ENCODE measurements around the gene NT5C2.
"Not testable (repeated sequence)": the region's sequence is repeated elsewhere in the genome, so short reads cannot be mapped to it uniquely, and the experiment has no call there.

The NT5C2 gene

GRCh38 chr10:103171278-103171677 lies 21.8 kb downstream of the NT5C2 start:
- Histone ChIP-seq H3K4me3 (ENCODE audit: low read depth in 1 of 5, low read length in 5 of 5) (no peak overlapping the region), H3K27me3 (ENCODE audit: control insufficient read depth in 5 of 5, insufficient read depth in 4 of 5, low read length in 5 of 5) (no peaks in the 10 kb centered on the region), H3K9me3 (ENCODE audit: control insufficient read depth in 5 of 5, low read length in 5 of 5) (no peaks in the 10 kb centered on the region), H3K27ac (ENCODE audit: low read depth, low read length) (no peak overlapping the region), H3K4me1 (ENCODE audit: control insufficient read depth in 5 of 5, insufficient read depth in 5 of 5, low read length in 5 of 5) (peaks cover 0 to 4% (median 0%) of the 10 kb centered on the region in 5 donors), H3K36me3 (ENCODE audit: control insufficient read depth in 5 of 5, insufficient read depth in 5 of 5, low read length in 5 of 5) (peaks cover 14 to 54% (median 39%) of the 10 kb centered on the region in 5 donors), H3K9ac (ENCODE audit: low read length in 5 of 5) (no peak overlapping the region)

DNA sequence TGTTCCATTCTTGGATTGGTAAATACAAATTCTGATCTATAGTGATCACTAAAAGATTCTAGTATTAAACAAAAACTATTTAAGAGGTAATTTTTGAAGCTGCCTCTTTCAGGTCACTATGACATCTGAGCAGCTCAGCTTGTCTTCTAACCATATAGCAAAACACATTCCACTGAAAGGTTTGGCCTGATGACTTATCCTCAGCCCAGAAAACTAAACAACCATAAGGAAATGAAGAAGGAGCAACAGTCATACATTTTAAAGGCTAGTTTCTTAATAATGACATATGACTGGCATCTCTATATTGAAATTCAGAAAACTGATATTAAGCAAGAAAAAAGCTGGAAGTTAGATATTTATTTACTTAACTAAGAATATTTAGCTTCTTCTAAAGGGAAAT lies 24.6 kb downstream of the NT5C2 start:
- Histone ChIP-seq H3K27me3 (ENCODE audit: control insufficient read depth in 5 of 5, insufficient read depth in 4 of 5, low read length in 5 of 5) (no peaks in the 10 kb centered on the region), H3K9me3 (ENCODE audit: control insufficient read depth in 5 of 5, low read length in 5 of 5) (no peaks in the 10 kb centered on the region), H3K4me1 (ENCODE audit: control insufficient read depth in 5 of 5, insufficient read depth in 5 of 5, low read length in 5 of 5) (no peaks in the 10 kb centered on the region), H3K27ac (ENCODE audit: low read depth, low read length) (no peak overlapping the region), H3K4me3 (ENCODE audit: low read depth in 1 of 5, low read length in 5 of 5) (no peak overlapping the region), H3K9ac (ENCODE audit: low read length in 5 of 5) (no peak overlapping the region), H3K36me3 (ENCODE audit: control insufficient read depth in 5 of 5, insufficient read depth in 5 of 5, low read length in 5 of 5) (peaks cover 13 to 39% (median 27%) of the 10 kb centered on the region in 5 donors)

DNA sequence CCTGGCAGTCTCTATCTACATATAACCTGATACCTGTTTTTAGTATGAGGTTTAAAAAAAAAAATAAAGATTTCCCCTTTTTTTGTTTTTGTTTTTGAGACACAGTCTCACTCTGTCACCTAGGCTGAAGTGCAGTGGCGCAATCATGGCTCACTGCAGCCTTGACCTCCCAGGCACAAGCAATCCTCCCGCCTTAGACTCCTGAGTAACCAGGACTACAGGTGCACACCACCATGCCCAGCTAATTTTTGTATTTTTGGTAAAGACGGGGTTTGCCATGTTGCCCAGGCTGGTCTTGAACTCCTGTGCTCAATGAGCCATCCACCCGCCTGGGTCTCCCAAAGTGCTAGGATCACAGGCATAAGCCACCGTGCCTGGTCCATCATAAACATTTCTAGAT lies 25.5 kb downstream of the NT5C2 start:
- not testable (repeated sequence) for H3K9ac ChIP-seq (ENCODE audit: low read length in 5 of 5); H3K4me3 ChIP-seq (ENCODE audit: low read depth in 1 of 5, low read length in 5 of 5); H3K27me3 ChIP-seq (ENCODE audit: control insufficient read depth in 5 of 5, insufficient read depth in 4 of 5, low read length in 5 of 5); H3K27ac ChIP-seq (ENCODE audit: low read depth, low read length); H3K9me3 ChIP-seq (ENCODE audit: control insufficient read depth in 5 of 5, low read length in 5 of 5); H3K4me1 ChIP-seq (ENCODE audit: control insufficient read depth in 5 of 5, insufficient read depth in 5 of 5, low read length in 5 of 5)
- peaks cover 5 to 35% (median 23%) of the 10 kb centered on the region in 5 donors for H3K36me3 ChIP-seq (ENCODE audit: control insufficient read depth in 5 of 5, insufficient read depth in 5 of 5, low read length in 5 of 5)

GRCh38 chr10:103166523-103166922 lies 26.5 kb downstream of the NT5C2 start:
- Histone ChIP-seq H3K9me3 (ENCODE audit: control insufficient read depth in 5 of 5, low read length in 5 of 5) (peaks cover 0 to 4% (median 0%) of the 10 kb centered on the region in 5 donors), H3K27ac (ENCODE audit: low read depth, low read length) (no peak overlapping the region), H3K4me1 (ENCODE audit: control insufficient read depth in 5 of 5, insufficient read depth in 5 of 5, low read length in 5 of 5) (no peaks in the 10 kb centered on the region), H3K4me3 (ENCODE audit: low read depth in 1 of 5, low read length in 5 of 5) (no peak overlapping the region), H3K27me3 (ENCODE audit: control insufficient read depth in 5 of 5, insufficient read depth in 4 of 5, low read length in 5 of 5) (no peaks in the 10 kb centered on the region), H3K36me3 (ENCODE audit: control insufficient read depth in 5 of 5, insufficient read depth in 5 of 5, low read length in 5 of 5) (peaks cover 5 to 34% (median 18%) of the 10 kb centered on the region in 5 donors), H3K9ac (ENCODE audit: low read length in 5 of 5) (no peak overlapping the region)

- not testable (repeated sequence) for H3K9me3 ChIP-seq (ENCODE audit: control insufficient read depth in 5 of 5, low read length in 5 of 5); H3K9ac ChIP-seq (ENCODE audit: low read length in 5 of 5); H3K27me3 ChIP-seq (ENCODE audit: control insufficient read depth in 5 of 5, insufficient read depth in 4 of 5, low read length in 5 of 5); H3K4me3 ChIP-seq (ENCODE audit: low read depth in 1 of 5, low read length in 5 of 5); H3K27ac ChIP-seq (ENCODE audit: low read depth, low read length); H3K4me1 ChIP-seq (ENCODE audit: control insufficient read depth in 5 of 5, insufficient read depth in 5 of 5, low read length in 5 of 5)
- peaks cover 3 to 30% (median 11%) of the 10 kb centered on the region in 5 donors for H3K36me3 ChIP-seq (ENCODE audit: control insufficient read depth in 5 of 5, insufficient read depth in 5 of 5, low read length in 5 of 5)
Observed at GRCh38 chr10:103163766-103164403, 29.2 kb downstream of the NT5C2 start.

- no peak overlapping the region for H3K4me3 ChIP-seq (ENCODE audit: low read depth in 1 of 5, low read length in 5 of 5)
- H3K36me3 ChIP-seq (ENCODE audit: control insufficient read depth in 5 of 5, insufficient read depth in 5 of 5, low read length in 5 of 5), result peaks cover 3 to 24% (median 8%) of the 10 kb centered on the region in 5 donors
- peaks cover 0 to 27% (median 25%) of the 10 kb centered on the region in 5 donors for H3K4me1 ChIP-seq (ENCODE audit: control insufficient read depth in 5 of 5, insufficient read depth in 5 of 5, low read length in 5 of 5)
- no peaks in the 10 kb centered on the region for H3K9me3 ChIP-seq (ENCODE audit: control insufficient read depth in 5 of 5, low read length in 5 of 5)
- no peak overlapping the region for H3K27ac ChIP-seq (ENCODE audit: low read depth, low read length)
- H3K27me3 ChIP-seq (ENCODE audit: control insufficient read depth in 5 of 5, insufficient read depth in 4 of 5, low read length in 5 of 5), result no peaks in the 10 kb centered on the region
- no peak overlapping the region for H3K9ac ChIP-seq (ENCODE audit: low read length in 5 of 5)
Observed at GRCh38 chr10:103157246-103157645, 35.8 kb downstream of the NT5C2 start.

DNA sequence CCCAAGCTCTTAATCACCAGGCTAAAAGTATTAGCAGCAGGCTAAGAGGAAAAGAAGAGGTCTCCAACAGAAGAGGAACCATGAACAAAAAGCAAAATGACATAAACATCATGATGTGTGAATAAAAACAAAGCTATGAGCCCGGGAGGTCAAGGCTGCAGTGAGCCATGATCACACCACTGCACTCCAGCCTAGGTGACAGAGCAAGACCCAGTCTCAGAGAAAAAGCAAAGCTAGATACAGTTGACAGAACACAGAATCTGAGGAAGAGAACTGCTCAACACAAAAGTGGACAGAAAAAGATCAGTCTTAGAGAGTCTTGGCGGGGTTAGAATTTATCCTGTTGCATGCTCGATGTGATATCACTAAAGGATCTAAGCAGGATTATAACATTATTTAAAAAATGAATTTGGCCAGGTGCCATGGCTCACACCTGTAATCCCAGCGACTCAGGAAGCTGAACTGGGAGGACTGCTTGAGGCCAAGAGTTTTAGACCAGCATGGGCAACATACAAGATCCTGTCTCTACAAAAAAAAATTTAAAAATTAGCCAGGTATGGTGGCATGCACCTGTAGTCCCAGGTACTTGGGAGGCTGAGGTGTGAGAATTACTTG lies 37.5 kb downstream of the NT5C2 start:
- Histone ChIP-seq H3K9me3 (ENCODE audit: control insufficient read depth in 5 of 5, low read length in 5 of 5) (no peaks in the 10 kb centered on the region), H3K27ac (ENCODE audit: low read depth, low read length) (no peak overlapping the region), H3K4me1 (ENCODE audit: control insufficient read depth in 5 of 5, insufficient read depth in 5 of 5, low read length in 5 of 5) (peaks cover 0 to 27% (median 25%) of the 10 kb centered on the region in 5 donors), H3K27me3 (ENCODE audit: control insufficient read depth in 5 of 5, insufficient read depth in 4 of 5, low read length in 5 of 5) (no peaks in the 10 kb centered on the region), H3K36me3 (ENCODE audit: control insufficient read depth in 5 of 5, insufficient read depth in 5 of 5, low read length in 5 of 5) (peaks cover 0 to 14% (median 5%) of the 10 kb centered on the region in 5 donors), H3K4me3 (ENCODE audit: low read depth in 1 of 5, low read length in 5 of 5) (no peak overlapping the region), H3K9ac (ENCODE audit: low read length in 5 of 5) (no peak overlapping the region)

DNA sequence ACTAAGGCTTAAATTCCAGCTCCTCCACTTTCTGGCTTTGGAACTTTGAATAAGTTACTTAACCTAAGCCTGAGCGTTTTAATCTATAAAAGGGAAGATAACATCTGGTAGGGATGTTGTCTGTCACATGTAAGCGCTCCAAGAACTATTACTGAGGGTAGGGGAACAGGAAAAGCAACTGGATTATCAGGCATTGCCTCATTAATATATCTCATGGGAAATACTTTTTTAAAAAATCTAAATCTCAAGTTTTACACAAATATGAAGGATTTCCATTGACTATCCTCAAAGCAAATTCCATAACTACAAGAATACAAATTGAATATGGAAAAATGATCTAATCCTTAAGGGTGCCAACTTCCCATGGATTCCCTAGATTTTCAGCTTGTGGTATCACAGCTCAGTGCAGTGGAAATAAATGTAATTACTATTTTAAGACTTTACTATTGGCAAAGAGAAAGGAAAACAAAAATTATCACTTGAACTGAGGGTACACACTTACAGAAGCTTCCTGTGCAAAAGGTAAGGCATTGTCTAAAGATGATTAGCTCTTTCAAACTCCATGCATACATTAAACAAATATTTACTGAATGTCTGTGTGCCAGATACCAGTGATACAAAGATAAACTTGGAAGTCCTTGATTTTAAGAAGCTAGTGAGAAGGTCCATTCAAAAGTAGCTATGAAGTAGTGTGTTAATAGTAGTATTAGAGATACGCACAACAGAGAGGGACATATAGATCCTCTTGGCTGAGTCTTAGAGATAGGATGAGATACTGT lies 38.4 kb downstream of the NT5C2 start:
- no peak overlapping the region for H3K9ac ChIP-seq (ENCODE audit: low read length in 5 of 5)
- H3K27ac ChIP-seq (ENCODE audit: low read depth, low read length), result peak overlapping the region; percentile 38
- H3K9me3 ChIP-seq (ENCODE audit: control insufficient read depth in 5 of 5, low read length in 5 of 5), result no peaks in the 10 kb centered on the region
- H3K36me3 ChIP-seq (ENCODE audit: control insufficient read depth in 5 of 5, insufficient read depth in 5 of 5, low read length in 5 of 5), result peaks cover 0 to 13% (median 5%) of the 10 kb centered on the region in 5 donors
- H3K4me1 ChIP-seq (ENCODE audit: control insufficient read depth in 5 of 5, insufficient read depth in 5 of 5, low read length in 5 of 5), result peaks cover 0 to 30% (median 25%) of the 10 kb centered on the region in 5 donors
- H3K27me3 ChIP-seq (ENCODE audit: control insufficient read depth in 5 of 5, insufficient read depth in 4 of 5, low read length in 5 of 5), result no peaks in the 10 kb centered on the region
- H3K4me3 ChIP-seq (ENCODE audit: low read depth in 1 of 5, low read length in 5 of 5), result no peak overlapping the region

DNA sequence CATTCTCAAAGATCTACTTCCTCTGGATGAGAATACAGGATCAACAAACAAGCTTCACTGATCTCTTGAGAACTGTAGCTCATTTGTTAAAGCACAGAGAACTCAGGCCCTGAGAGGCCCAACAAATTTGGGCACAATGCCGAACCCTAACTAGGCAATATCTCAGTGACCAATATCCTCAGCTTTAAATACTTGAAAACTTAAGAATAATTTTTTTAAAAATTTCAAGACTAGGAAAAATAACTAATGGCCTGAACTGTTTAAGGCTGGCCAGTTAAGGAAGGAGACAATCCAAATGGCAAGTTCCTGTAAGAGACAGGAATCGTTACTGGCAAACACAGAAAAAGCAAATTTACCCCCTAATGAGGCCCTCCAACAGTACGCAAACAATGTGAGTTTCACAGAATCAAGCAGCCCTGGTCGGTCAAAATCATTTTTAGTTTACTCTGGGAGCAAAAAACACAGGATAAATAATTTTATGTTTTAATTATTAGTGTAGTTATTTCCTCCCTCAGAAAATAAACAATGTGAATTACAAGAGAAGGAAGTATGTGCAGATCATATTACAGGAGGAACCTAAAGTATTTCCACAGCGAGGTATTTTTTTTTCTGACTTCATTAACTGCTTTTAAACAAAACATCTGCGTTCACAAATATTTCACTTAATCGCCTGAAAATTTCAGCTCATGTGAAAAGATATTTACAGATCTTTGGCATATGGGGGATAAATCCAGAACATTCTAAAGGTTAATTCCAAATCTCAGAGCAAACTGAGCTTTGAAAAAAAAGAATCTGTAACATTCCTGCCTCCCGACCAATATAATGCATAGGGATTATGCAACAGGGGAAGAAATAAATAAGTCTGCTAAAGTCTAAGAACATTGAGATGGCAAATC lies 39.5 kb downstream of the NT5C2 start:
- Histone ChIP-seq H3K9ac (ENCODE audit: low read length in 5 of 5) (peak overlapping the region; percentile 6 to 77 (median 64)), H3K36me3 (ENCODE audit: control insufficient read depth in 5 of 5, insufficient read depth in 5 of 5, low read length in 5 of 5) (peaks cover 0 to 10% (median 4%) of the 10 kb centered on the region in 5 donors), H3K27ac (ENCODE audit: low read depth, low read length) (peak overlapping the region; percentile 67), H3K4me3 (ENCODE audit: low read depth in 1 of 5, low read length in 5 of 5) (peak overlapping the region in 3 of 5 donors; percentile 12 to 33 (median 30)), H3K27me3 (ENCODE audit: control insufficient read depth in 5 of 5, insufficient read depth in 4 of 5, low read length in 5 of 5) (no peaks in the 10 kb centered on the region), H3K4me1 (ENCODE audit: control insufficient read depth in 5 of 5, insufficient read depth in 5 of 5, low read length in 5 of 5) (peaks cover 0 to 30% (median 25%) of the 10 kb centered on the region in 5 donors), H3K9me3 (ENCODE audit: control insufficient read depth in 5 of 5, low read length in 5 of 5) (no peaks in the 10 kb centered on the region)

Data from subcutaneous abdominal adipose tissue (tissue), 5 donors.